HepG2 (cell line): ENCODE results near the gene CMIP. TPM values are rescaled to one million over a fixed set of nuclear protein-coding genes. Genes with fewer than 3 reads are reported as not detected.
A peak's percentile ranks its signal among the peaks of the same experiment; 100 is the strongest.

Experiments
- ARNT2 ChIP-seq: sonication (generic); formaldehyde crosslinking; IDR thresholded peaks from 2 replicates; pipeline ENCODE4 v1.8.0; 2022; ENCODE audit warnings: mild to moderate bottlenecking, low read depth, missing genetic modification reagents, moderate library complexity
- CREB1 ChIP-seq, 2 experiments: fragments of 450-650 bp in 1 of 2; IDR thresholded peaks; 2 replicates each; pipeline ENCODE4 v1.6.1; 2016 to 2017; ENCODE audit warnings: control low read depth in 1 of 2, mild to moderate bottlenecking in 1 of 2, missing compliant biosample characterization in 1 of 2, missing genetic modification characterization in 1 of 2
- DNMT1 ChIP-seq: sonication (generic); formaldehyde crosslinking; IDR thresholded peaks from 2 replicates; pipeline ENCODE4 v1.5.1; 2020; ENCODE audit warnings: mild to moderate bottlenecking, missing genetic modification reagents
- EHMT2 ChIP-seq: fragments of 200-600 bp; sonication (generic); IDR thresholded peaks from 2 replicates; pipeline ENCODE4 v1.7.0; 2017; ENCODE audit warnings: antibody characterized with exemption, low read depth, low read length, borderline replicate concordance
- FOXA1 ChIP-seq, 2 experiments: fragments of 450-650 bp in 1 of 2; sonication (generic) in 1 of 2; formaldehyde crosslinking in 1 of 2; IDR thresholded peaks; 2 replicates each; pipeline versions ENCODE4 v1.4.0 to v1.6.1; 2016 to 2020; ENCODE audit warnings: missing genetic modification reagents in 1 of 2
- HNF4G ChIP-seq, 2 experiments: sonication (generic) in 1 of 2; formaldehyde crosslinking in 1 of 2; IDR thresholded peaks; 2 replicates each; pipeline versions ENCODE4 v1.4.0 to v1.6.1; 2011 to 2020; ENCODE audit warnings: borderline replicate concordance in 2 of 2, low read depth in 2 of 2, mild to moderate bottlenecking in 2 of 2, low read length in 1 of 2, missing genetic modification reagents in 1 of 2, moderate library complexity in 1 of 2
- HOXA3 ChIP-seq: sonication (generic); formaldehyde crosslinking; IDR thresholded peaks from 2 replicates; pipeline ENCODE4 v1.5.0; 2020; ENCODE audit warnings: missing genetic modification reagents
- MAZ ChIP-seq, 2 experiments: sonication (generic) in 1 of 2; formaldehyde crosslinking in 1 of 2; IDR thresholded peaks; 2 replicates each; pipeline versions ENCODE4 v1.5.0 to v1.6.1; 2012 to 2020; ENCODE audit warnings: low read depth in 2 of 2, mild to moderate bottlenecking in 2 of 2, borderline replicate concordance in 1 of 2, improper control_type of control experiment in 1 of 2, low read length in 1 of 2, missing genetic modification reagents in 1 of 2, moderate library complexity in 1 of 2
- NFYB ChIP-seq: sonication (generic); formaldehyde crosslinking; IDR thresholded peaks from 2 replicates; pipeline ENCODE4 v1.4.0; 2020; ENCODE audit warnings: missing genetic modification reagents
- PATZ1 ChIP-seq: sonication (generic); formaldehyde crosslinking; IDR thresholded peaks from 2 replicates; pipeline ENCODE4 v1.4.0; 2020; ENCODE audit warnings: missing genetic modification reagents
- SKI ChIP-seq: fragments of 450-650 bp; IDR thresholded peaks from one replicate; pipeline ENCODE4 v1.6.1; 2018; ENCODE audit warnings: mild to moderate bottlenecking; ENCODE audit not compliant: partially characterized antibody
- SP1 ChIP-seq, 2 experiments: fragments of 450-650 bp in 1 of 2; sonication (generic) in 1 of 2; formaldehyde crosslinking in 1 of 2; IDR thresholded peaks; 2 replicates each; pipeline versions ENCODE4 v1.4.0 to v1.6.1; 2016 to 2020; ENCODE audit warnings: missing genetic modification reagents in 1 of 2
- YY1 ChIP-seq: IDR thresholded peaks from 2 replicates; pipeline ENCODE4 v1.6.1; 2011; ENCODE audit warnings: low read length, low read depth, moderate library complexity, mild to moderate bottlenecking; ENCODE audit not compliant: insufficient read depth, insufficient replicate concordance
- ZFP41 ChIP-seq: sonication (generic); formaldehyde crosslinking; IDR thresholded peaks from 2 replicates; pipeline ENCODE4 v1.4.0; 2020; ENCODE audit warnings: mild to moderate bottlenecking, missing genetic modification reagents, borderline replicate concordance
- ZNF280B ChIP-seq: sonication (generic); formaldehyde crosslinking; IDR thresholded peaks from 2 replicates; pipeline ENCODE4 v1.5.0; 2020; ENCODE audit warnings: missing genetic modification reagents, mild to moderate bottlenecking, borderline replicate concordance
- ZNF281 ChIP-seq: sonication (generic); formaldehyde crosslinking; IDR thresholded peaks from 2 replicates; pipeline ENCODE4 v1.4.0; 2020; ENCODE audit warnings: missing genetic modification reagents, borderline replicate concordance
- ZNF580 ChIP-seq: IDR thresholded peaks from 2 replicates; pipeline ENCODE4 v1.6.1; 2016; ENCODE audit warnings: low read depth, borderline replicate concordance
- ZNF639 ChIP-seq: conservative IDR thresholded peaks from 2 replicates; pipeline ENCODE4 v1.6.1; 2018; ENCODE audit warnings: missing genetic modification reagents
- polyA plus RNA-seq, 8 experiments: library from polyadenylated mRNA; depleted of rRNA in 3 of 8; stranded (reverse) in 7 of 8; unstranded in 1 of 8; fragments of >200 nt; fragmentation: Illumina TruSeq in 4 of 8; extraction: Trizol in 4 of 8; gene quantifications; 2 replicates each; pipeline versions ENCODE4 v1.2.1 to v1.2.3, GENCODE V29; 2011 to 2016; ENCODE audit warnings: low read depth in 4 of 8, missing spikeins in 1 of 8, mixed read lengths in 1 of 8; ENCODE audit not compliant: insufficient read depth in 1 of 8
- total RNA-seq, 5 experiments: library from RNA; depleted of rRNA; stranded (reverse); fragments of >200 nt; fragmentation: Illumina TruSeq; extraction: Trizol; gene quantifications; 2 replicates each; pipeline ENCODE4 v1.2.3, GENCODE V29; 2016; ENCODE audit warnings: low read depth in 1 of 5

CMIP gene
- total and polyA plus RNA-seq, 2 of the 13 experiments (the other 11 are each of a cell fraction or from before 2014, with no cell fraction given) = 10.9 to 18.1 TPM

GRCh38 chr16:81444448-81445121 is at the start of gene CMIP (continued):
- 0 out of 2 replicates have a peak, but pooled peaks have one; percentile 4 for TF ChIP-seq ZNF639 (CRISPR knock-in tag)
- no peak for TF ChIP-seq ZFP41
- peak; percentile 39 for TF ChIP-seq SKI
- TF ChIP-seq ZNF281 (CRISPR knock-in tag) = peak; percentile 32; the same call in 1 of the 2 replicates
- no peak for TF ChIP-seq SP1 (IDR thresholded peaks at IDR 0.05)
- peak; percentile 45; the same call in 1 of the 2 replicates for TF ChIP-seq SP1 (CRISPR knock-in tag; IDR thresholded peaks at IDR 0.05)
- TF ChIP-seq ARNT2 (CRISPR knock-in tag) = 0 out of 2 replicates have a peak, but pooled peaks have one; percentile 30
- peak; percentile 56; the same call in 1 of the 2 replicates for TF ChIP-seq MAZ (IDR thresholded peaks at IDR 0.05; ENCODE audit: borderline replicate concordance, low read depth, low read length)
- no peak for TF ChIP-seq MAZ (CRISPR knock-in tag; IDR thresholded peaks at IDR 0.05; ENCODE audit: low read depth)
- TF ChIP-seq ZNF280B = no peak
- TF ChIP-seq HOXA3 (CRISPR knock-in tag) = peak; percentile 78
- no peak for TF ChIP-seq DNMT1 (CRISPR knock-in tag)
- peak; percentile 53 for TF ChIP-seq NFYB
- no peak for TF ChIP-seq FOXA1 (IDR thresholded peaks at IDR 0.05)
- TF ChIP-seq FOXA1 (CRISPR knock-in tag; IDR thresholded peaks at IDR 0.05) = peak; percentile 51; the same call in 1 of the 2 replicates
- peak; percentile 3 for TF ChIP-seq PATZ1 (CRISPR knock-in tag)
- peak; percentile 9; the same call in 1 of the 2 replicates for TF ChIP-seq HNF4G (IDR thresholded peaks at IDR 0.05; ENCODE audit: borderline replicate concordance, low read depth, low read length)
- TF ChIP-seq HNF4G (CRISPR knock-in tag; IDR thresholded peaks at IDR 0.05; ENCODE audit: borderline replicate concordance, low read depth) = no peak
- TF ChIP-seq CREB1 (IDR thresholded peaks at IDR 0.05) = peak; percentile 84; the same call in 1 of the 2 replicates
- no peak for TF ChIP-seq CREB1 (CRISPR knock-in tag; IDR thresholded peaks at IDR 0.05)
- 0 out of 2 replicates have a peak, but pooled peaks have one; percentile 3 for TF ChIP-seq ZNF580 (CRISPR knock-in tag)
- TF ChIP-seq YY1 = peak; percentile 64
- TF ChIP-seq EHMT2 = no peak
